ENCODE results near the gene TMEM258.

The TMEM258 gene

DNA sequence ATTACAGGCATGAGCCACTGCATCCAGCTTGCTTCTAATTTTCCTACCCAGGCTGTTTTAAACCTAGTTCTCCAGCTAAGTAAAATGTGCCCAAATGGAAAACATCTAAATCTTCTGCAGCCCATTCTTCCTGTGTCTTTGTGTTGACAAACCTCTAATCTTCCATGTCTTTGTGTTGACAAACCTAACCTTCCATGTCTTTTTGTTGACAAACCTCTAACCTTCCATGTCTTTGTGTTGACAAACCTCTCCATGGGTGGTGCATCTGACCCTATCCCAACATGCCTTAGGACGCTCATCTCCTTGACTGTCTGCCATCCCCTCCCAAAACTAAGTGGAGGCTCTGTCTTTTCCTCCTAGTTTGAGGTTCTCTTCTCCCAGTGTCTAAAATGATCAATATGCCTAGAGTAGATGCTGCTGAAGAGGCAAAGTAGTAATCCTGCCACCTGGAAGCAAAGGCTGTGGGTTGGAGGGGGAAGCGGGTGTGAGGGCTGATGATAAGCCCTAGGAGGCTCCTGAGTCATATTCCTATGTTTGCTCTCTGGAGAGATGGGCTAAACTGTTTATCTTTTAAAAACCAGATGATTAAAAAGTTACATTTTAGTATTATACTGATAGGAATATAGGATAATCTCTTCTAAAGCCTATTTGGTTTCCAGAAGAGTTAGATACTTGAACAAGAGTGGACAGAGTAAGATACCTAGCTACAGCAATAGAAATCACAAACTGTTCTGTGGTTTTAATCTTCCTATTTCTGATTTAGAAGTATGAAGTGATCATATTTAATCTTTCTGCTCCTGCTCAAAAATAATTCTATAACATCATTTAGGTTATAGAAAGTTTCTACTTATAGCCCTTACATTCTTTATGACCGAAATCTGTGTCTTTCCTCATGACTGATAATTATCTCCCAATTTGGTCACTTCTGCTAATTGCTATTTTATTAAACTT is 8.2 kb upstream of the TMEM258 start:
- TF ChIP-seq, protein P1, sequence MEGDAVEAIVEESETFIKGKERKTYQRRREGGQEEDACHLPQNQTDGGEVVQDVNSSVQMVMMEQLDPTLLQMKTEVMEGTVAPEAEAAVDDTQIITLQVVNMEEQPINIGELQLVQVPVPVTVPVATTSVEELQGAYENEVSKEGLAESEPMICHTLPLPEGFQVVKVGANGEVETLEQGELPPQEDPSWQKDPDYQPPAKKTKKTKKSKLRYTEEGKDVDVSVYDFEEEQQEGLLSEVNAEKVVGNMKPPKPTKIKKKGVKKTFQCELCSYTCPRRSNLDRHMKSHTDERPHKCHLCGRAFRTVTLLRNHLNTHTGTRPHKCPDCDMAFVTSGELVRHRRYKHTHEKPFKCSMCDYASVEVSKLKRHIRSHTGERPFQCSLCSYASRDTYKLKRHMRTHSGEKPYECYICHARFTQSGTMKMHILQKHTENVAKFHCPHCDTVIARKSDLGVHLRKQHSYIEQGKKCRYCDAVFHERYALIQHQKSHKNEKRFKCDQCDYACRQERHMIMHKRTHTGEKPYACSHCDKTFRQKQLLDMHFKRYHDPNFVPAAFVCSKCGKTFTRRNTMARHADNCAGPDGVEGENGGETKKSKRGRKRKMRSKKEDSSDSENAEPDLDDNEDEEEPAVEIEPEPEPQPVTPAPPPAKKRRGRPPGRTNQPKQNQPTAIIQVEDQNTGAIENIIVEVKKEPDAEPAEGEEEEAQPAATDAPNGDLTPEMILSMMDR (IDR thresholded peaks at IDR 0.05; ENCODE audit: control extremely low read depth, extremely low read depth, low read depth, missing control alignments), result no peak
- ChIA-PET POLR2A (interaction anchor here (1.2 kb wide), 1 partner anchor 7 kb away, joined by 3 read pairs; the partner anchor contains the start of gene FEN1), CTCF (interaction anchor here (0.9 to 11.8 kb wide), 6 partner anchors 9 to 283 kb away, joined by 4 to 129 read pairs (median 60); partner anchors contain the start of genes BEST1, FEN1 and TMEM258)

GRCh38 chr11:61799665-61800284 is 7.4 kb upstream of the TMEM258 start:
- ChIA-PET CTCF (interaction anchor here (1.3 to 11.8 kb wide), 7 partner anchors 7 to 284 kb away, joined by 3 to 129 read pairs (median 48); partner anchors contain the start of genes BEST1, FEN1 and TMEM258), POLR2A (interaction anchor here (0.7 kb wide), 1 partner anchor 370 kb away, joined by 10 read pairs; the partner anchor contains the start of genes CPSF7 and SDHAF2)
- TF ChIP-seq, protein P1 (IDR thresholded peaks at IDR 0.05; ENCODE audit: control extremely low read depth, extremely low read depth, low read depth, missing control alignments), result no peak
- DNase-seq (ENCODE audit: extremely low spot score), result no peak

More for the DNA sequence above, 8.2 kb upstream of the TMEM258 start:
- DNase-seq (ENCODE audit: extremely low spot score), result no peak

DNA sequence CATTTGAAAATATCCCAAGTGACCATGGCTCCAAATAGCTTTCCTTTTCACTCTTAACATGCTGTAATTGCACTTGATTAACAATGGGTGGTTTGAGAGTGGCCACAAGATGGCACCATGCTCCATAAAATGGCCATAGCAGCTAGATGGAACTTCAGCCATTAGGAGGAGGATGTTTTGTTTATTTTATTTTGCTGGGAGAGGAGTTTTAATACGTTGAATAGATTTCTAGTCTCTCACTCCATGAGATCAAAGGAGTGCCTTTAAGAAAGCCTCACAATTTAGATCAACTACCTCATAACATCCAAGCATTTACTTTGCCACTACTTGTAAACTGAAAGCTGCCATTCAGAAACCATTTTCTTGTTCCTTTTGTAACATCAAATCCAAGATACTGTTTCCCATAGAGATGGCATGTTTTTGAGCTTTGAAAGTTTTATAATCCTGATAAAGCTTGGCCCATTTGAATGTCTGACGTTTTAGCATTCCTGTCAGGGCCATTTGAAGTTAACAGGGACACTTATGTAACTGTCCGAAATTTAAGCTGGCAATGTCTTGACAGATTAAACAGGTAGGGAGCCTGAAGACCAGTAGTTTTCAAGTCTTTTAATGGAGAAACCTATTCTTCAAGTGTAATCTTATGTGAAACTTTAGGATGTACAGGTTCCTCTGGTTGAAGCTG is 5.0 kb upstream of the TMEM258 start:
- ChIA-PET POLR2A (interaction anchor here (0.7 to 2.0 kb wide), 6 partner anchors 9 to 436 kb away, joined by 3 to 9 read pairs (median 4); no protein-coding TSS in a partner anchor), CTCF (interaction anchor here (0.7 to 11.8 kb wide), 54 partner anchors 9 to 582 kb away, joined by 3 to 129 read pairs (median 5); partner anchors contain the start of genes BEST1, FADS1 and FADS2)
- TF ChIP-seq, protein P1 (IDR thresholded peaks at IDR 0.05; ENCODE audit: control extremely low read depth, extremely low read depth, low read depth, missing control alignments), result peak; percentile 66
- DNase-seq (ENCODE audit: extremely low spot score), result peak; percentile 73

DNA sequence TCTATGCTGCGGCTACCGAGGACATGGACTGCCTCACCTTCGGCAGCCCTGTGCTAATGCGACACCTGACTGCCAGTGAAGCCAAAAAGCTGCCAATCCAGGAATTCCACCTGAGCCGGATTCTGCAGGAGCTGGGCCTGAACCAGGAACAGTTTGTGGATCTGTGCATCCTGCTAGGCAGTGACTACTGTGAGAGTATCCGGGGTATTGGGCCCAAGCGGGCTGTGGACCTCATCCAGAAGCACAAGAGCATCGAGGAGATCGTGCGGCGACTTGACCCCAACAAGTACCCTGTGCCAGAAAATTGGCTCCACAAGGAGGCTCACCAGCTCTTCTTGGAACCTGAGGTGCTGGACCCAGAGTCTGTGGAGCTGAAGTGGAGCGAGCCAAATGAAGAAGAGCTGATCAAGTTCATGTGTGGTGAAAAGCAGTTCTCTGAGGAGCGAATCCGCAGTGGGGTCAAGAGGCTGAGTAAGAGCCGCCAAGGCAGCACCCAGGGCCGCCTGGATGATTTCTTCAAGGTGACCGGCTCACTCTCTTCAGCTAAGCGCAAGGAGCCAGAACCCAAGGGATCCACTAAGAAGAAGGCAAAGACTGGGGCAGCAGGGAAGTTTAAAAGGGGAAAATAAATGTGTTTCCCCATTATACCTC is 3.6 kb upstream of the TMEM258 start:
- CTCF ChIA-PET, result interaction anchor here (0.7 to 11.8 kb wide), 21 partner anchors 9 to 515 kb away, joined by 3 to 129 read pairs (median 11); partner anchors contain the start of genes BEST1, FADS1 and FADS2
- TF ChIP-seq, protein P1 (IDR thresholded peaks at IDR 0.05; ENCODE audit: control extremely low read depth, extremely low read depth, low read depth, missing control alignments), result no peak
- POLR2A ChIA-PET, result interaction anchor here (1.6 to 2.0 kb wide), 3 partner anchors 12 to 152 kb away, joined by 4 to 9 read pairs (median 5); no protein-coding TSS in a partner anchor
- DNase-seq (ENCODE audit: extremely low spot score), result no peak

DNA sequence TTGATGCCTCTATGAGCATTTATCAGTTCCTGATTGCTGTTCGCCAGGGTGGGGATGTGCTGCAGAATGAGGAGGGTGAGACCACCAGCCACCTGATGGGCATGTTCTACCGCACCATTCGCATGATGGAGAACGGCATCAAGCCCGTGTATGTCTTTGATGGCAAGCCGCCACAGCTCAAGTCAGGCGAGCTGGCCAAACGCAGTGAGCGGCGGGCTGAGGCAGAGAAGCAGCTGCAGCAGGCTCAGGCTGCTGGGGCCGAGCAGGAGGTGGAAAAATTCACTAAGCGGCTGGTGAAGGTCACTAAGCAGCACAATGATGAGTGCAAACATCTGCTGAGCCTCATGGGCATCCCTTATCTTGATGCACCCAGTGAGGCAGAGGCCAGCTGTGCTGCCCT is 3.1 kb upstream of the TMEM258 start:
- POLR2A ChIA-PET, result no interaction called here
- TF ChIP-seq, protein P1 (IDR thresholded peaks at IDR 0.05; ENCODE audit: control extremely low read depth, extremely low read depth, low read depth, missing control alignments), result no peak
- no peak for DNase-seq (ENCODE audit: extremely low spot score)
- CTCF ChIA-PET, result interaction anchor here (1.1 to 11.8 kb wide), 11 partner anchors 8 to 313 kb away, joined by 3 to 129 read pairs (median 48); partner anchors contain the start of genes BEST1, FADS1 and FADS2
